Natural killer cell (primary cell): ENCODE data around the gene NCDN. TPM values are rescaled to one million over a fixed set of nuclear protein-coding genes. Genes with fewer than 3 reads are reported as not detected.

Experiments used
- ATAC-seq, 3 donors: fragments of 150-1000 bp in 2 of 3; fragments of 200-7000 bp in 1 of 3; cut with Tn5 transposase; 1 replicate in 1 of 3; 2 replicates in 2 of 3; pipeline ENCODE4 v1.10.0; 2021; ENCODE audit warnings: mild to moderate bottlenecking in 2 of 3, moderate library complexity in 2 of 3
- DNase-seq, 2 donors: peaks; one replicate each; pipeline versions ENCODE4 v3.0.0 to v3.0.0-alpha.2; 2013 to 2021; ENCODE audit warnings: mixed read lengths in 1 of 2
- H3K27ac ChIP-seq: one replicate; pipeline ENCODE4 v1.5.1; 2013; ENCODE audit warnings: mild to moderate bottlenecking, low read length
- H3K27me3 ChIP-seq: one replicate; pipeline ENCODE4 v1.6.1; 2013; ENCODE audit warnings: low read length; ENCODE audit not compliant: control insufficient read depth, insufficient read depth
- H3K36me3 ChIP-seq: one replicate; pipeline ENCODE4 v1.6.1; 2013; ENCODE audit warnings: low read length; ENCODE audit not compliant: control insufficient read depth, insufficient read depth
- H3K4me1 ChIP-seq: one replicate; pipeline ENCODE4 v1.6.1; 2013; ENCODE audit warnings: low read length; ENCODE audit not compliant: control insufficient read depth, insufficient read depth
- H3K4me3 ChIP-seq: one replicate; pipeline ENCODE4 v1.5.1; 2013; ENCODE audit warnings: low read length
- H3K9me3 ChIP-seq: one replicate; pipeline ENCODE4 v1.6.1; 2013; ENCODE audit warnings: low read length; ENCODE audit not compliant: control insufficient read depth, insufficient read depth
- H3K27ac Mint-ChIP-seq, 2 donors: one replicate each; pipeline ENCODE4 v1.8.0; 2022; ENCODE audit warnings: mild to moderate bottlenecking in 2 of 2, mixed read lengths in 2 of 2, moderate library complexity in 1 of 2
- H3K27me3 Mint-ChIP-seq, 2 donors: one replicate each; pipeline ENCODE4 v1.8.0; 2022; ENCODE audit warnings: low read depth in 2 of 2, mixed read lengths in 2 of 2
- H3K36me3 Mint-ChIP-seq: one replicate; pipeline ENCODE4 v1.8.0; 2022; ENCODE audit warnings: mixed read lengths
- H3K4me1 Mint-ChIP-seq, 2 donors: one replicate each; pipeline ENCODE4 v1.8.0; 2022; ENCODE audit warnings: mixed read lengths in 2 of 2
- H3K4me3 Mint-ChIP-seq: one replicate; pipeline ENCODE4 v1.8.0; 2022; ENCODE audit warnings: mild to moderate bottlenecking, moderate library complexity, mixed read lengths
- H3K9me3 Mint-ChIP-seq, 2 donors: one replicate each; pipeline ENCODE4 v1.8.0; 2022; ENCODE audit warnings: mixed read lengths in 2 of 2
- WGBS: methylation state at CpG from one replicate; pipeline ENCODE4 v1.1.7; 2013; ENCODE audit warnings: missing lambda C conversion rate; ENCODE audit not compliant: insufficient coverage; 5-methylcytosine and 5-hydroxymethylcytosine counted together
- intact Hi-C: fragments of 100-400 bp; cut with micrococcal nuclease; formaldehyde crosslinking; loops from one replicate; pipeline ENCODE4 v1.14.2; 2022
- total RNA-seq, 4 donors: library from RNA; stranded (reverse); fragments of 120-200 nt in 1 of 4; gene quantifications; one replicate each; pipeline versions ENCODE4 v1.2.3 to v1.2.4, GENCODE V29; 2013 to 2022
- TF ChIP-seq, protein P1 (sequence below): fragments of 200-600 bp; IDR thresholded peaks from one replicate; pipeline ENCODE4 v1.8.0; 2022; ENCODE audit warnings: antibody characterized with exemption

Gene NCDN
- total RNA-seq, 3 donors from 2014 or later (not counting 1 experiment from before 2014, with no cell fraction given) = 7.9 to 10.7 (median 9.9) TPM

DNA sequence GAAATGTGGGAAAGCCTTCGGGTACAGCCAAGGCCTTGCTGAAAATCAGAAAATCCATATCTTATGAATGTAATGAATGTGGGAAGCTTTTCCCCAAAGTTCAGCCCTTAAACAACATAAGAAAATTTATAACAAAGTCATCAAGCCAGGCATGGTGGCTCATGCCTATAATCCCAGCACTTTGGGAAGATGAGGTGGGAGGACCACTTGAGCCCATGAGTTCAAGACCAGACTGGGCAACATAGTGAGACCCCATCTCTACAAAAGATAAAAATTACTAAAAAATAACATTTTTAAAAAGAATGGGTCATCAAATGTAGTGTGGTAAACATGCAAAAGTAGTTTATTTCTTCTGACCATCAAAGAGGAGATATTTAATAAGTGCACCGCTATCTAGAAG, 46.3 kb upstream of the NCDN start:
- Histone ChIP-seq H3K4me3 (no peak overlapping the region), H3K4me1 (peaks cover 16% of the 10 kb centered on the region), H3K9me3 (no peaks in the 10 kb centered on the region), H3K27me3 (no peaks in the 10 kb centered on the region), H3K36me3 (no peaks in the 10 kb centered on the region), H3K27ac (no peak overlapping the region)
- no peak for DNase-seq
- TF ChIP-seq, protein P1, sequence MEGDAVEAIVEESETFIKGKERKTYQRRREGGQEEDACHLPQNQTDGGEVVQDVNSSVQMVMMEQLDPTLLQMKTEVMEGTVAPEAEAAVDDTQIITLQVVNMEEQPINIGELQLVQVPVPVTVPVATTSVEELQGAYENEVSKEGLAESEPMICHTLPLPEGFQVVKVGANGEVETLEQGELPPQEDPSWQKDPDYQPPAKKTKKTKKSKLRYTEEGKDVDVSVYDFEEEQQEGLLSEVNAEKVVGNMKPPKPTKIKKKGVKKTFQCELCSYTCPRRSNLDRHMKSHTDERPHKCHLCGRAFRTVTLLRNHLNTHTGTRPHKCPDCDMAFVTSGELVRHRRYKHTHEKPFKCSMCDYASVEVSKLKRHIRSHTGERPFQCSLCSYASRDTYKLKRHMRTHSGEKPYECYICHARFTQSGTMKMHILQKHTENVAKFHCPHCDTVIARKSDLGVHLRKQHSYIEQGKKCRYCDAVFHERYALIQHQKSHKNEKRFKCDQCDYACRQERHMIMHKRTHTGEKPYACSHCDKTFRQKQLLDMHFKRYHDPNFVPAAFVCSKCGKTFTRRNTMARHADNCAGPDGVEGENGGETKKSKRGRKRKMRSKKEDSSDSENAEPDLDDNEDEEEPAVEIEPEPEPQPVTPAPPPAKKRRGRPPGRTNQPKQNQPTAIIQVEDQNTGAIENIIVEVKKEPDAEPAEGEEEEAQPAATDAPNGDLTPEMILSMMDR = no peak
- no peak for ATAC-seq
- Mint-ChIP-seq H3K4me1 (peaks cover 36 to 58% of the 10 kb centered on the region in 2 donors), H3K27ac (no peak overlapping the region), H3K9me3 (peaks cover 4 to 7% of the 10 kb centered on the region in 2 donors), H3K36me3 (peaks cover 10% of the 10 kb centered on the region), H3K27me3 (no peaks in the 10 kb centered on the region), H3K4me3 (no peak overlapping the region)
- whole genome bisulfite sequencing = 100% methylated on average over 1 of the region's 2 CpGs
- intact Hi-C loops = no loop called here

DNA sequence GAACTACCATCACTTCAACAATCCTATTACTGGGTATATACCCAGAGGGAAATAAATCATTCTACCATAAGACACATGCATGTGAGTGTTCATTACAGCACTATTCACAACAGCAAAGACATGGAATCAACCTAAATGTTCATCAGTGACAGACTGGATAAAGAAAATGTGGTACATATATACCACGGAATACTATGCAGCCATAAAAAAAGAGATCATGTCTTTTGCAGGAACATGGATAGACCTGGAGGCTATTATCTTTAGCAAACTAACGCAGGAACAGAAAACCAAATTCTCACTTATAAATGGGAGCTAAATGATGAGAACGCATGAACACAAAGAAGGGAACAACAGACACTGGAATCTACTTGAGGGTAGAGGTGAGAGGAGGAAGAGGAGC, 39.4 kb upstream of the NCDN start:
- WGBS = 100% methylated on average over 3 of the region's 3 CpGs
- intact Hi-C loops = no loop called here
- peaks cover 7 to 11% of the 10 kb centered on the region in 2 donors for H3K9me3 Mint-ChIP-seq
- H3K27ac ChIP-seq = no peak overlapping the region
- no peak overlapping the region for H3K4me3 Mint-ChIP-seq
- TF ChIP-seq, protein P1 = no peak
- H3K4me1 Mint-ChIP-seq = peaks cover 30 to 44% of the 10 kb centered on the region in 2 donors
- H3K27ac Mint-ChIP-seq = no peak overlapping the region
- no peak overlapping the region for H3K4me3 ChIP-seq
- no peaks in the 10 kb centered on the region for H3K27me3 ChIP-seq
- no peaks in the 10 kb centered on the region for H3K9me3 ChIP-seq
- no peaks in the 10 kb centered on the region for H3K36me3 ChIP-seq
- no peak for DNase-seq
- peaks cover 16% of the 10 kb centered on the region for H3K36me3 Mint-ChIP-seq
- no peak for ATAC-seq
- no peaks in the 10 kb centered on the region for H3K4me1 ChIP-seq
- H3K27me3 Mint-ChIP-seq = no peaks in the 10 kb centered on the region

GRCh38 chr1:35519432-35519831, 38.2 kb upstream of the NCDN start:
- no peaks in the 10 kb centered on the region for H3K36me3 ChIP-seq
- Mint-ChIP-seq H3K4me1 (peaks cover 26 to 44% of the 10 kb centered on the region in 2 donors), H3K4me3 (no peak overlapping the region), H3K9me3 (peaks cover 7 to 11% of the 10 kb centered on the region in 2 donors), H3K27me3 (no peaks in the 10 kb centered on the region), H3K36me3 (peaks cover 16% of the 10 kb centered on the region), H3K27ac (peak overlapping the region in 1 of 2 donors; percentile 17)
- TF ChIP-seq, protein P1 = no peak
- DNase-seq (no peak), ATAC-seq (no peak)
- no peaks in the 10 kb centered on the region for H3K27me3 ChIP-seq
- intact Hi-C loops = no loop called here
- 94% methylated on average over 1 of the region's 2 CpGs for WGBS
- H3K9me3 ChIP-seq = no peaks in the 10 kb centered on the region
- no peak overlapping the region for H3K4me3 ChIP-seq
- no peaks in the 10 kb centered on the region for H3K4me1 ChIP-seq
- H3K27ac ChIP-seq = no peak overlapping the region

DNA sequence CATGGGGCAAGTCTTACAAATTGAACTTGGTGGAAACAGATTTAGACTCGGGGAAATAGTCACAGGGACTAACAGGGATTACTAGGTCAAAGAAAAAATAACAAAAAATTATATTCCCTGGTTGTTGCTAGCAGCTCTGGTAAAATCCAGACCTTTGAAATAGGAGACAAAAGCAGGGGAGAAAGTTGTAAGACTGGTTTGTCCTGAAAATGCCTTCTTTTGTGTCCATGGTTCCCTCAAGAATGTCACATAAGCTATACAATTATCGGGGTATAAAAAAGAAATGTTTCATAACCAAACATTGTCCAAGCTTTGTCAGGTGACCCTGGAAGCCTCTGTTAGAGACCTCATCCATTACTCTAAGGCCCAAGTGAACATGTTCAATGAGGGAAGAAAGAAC, 33.5 kb upstream of the NCDN start:
- Mint-ChIP-seq H3K4me3 (no peak overlapping the region), H3K4me1 (peaks cover 10 to 18% of the 10 kb centered on the region in 2 donors), H3K36me3 (peaks cover 1% of the 10 kb centered on the region), H3K27me3 (no peaks in the 10 kb centered on the region), H3K27ac (no peak overlapping the region), H3K9me3 (peaks cover 0 to under 1% of the 10 kb centered on the region in 2 donors)
- TF ChIP-seq, protein P1 = no peak
- H3K4me1 ChIP-seq = no peaks in the 10 kb centered on the region
- H3K9me3 ChIP-seq = no peaks in the 10 kb centered on the region
- no peak overlapping the region for H3K27ac ChIP-seq
- ATAC-seq (no peak), DNase-seq (no peak)
- intact Hi-C loops = no loop called here
- H3K36me3 ChIP-seq = no peaks in the 10 kb centered on the region
- H3K27me3 ChIP-seq = no peaks in the 10 kb centered on the region
- no peak overlapping the region for H3K4me3 ChIP-seq
- 100% methylated on average over 2 of the region's 2 CpGs for WGBS
